Upper lobe of left lung (tissue), 6 donors: ENCODE data around the gene ZKSCAN2. TPM values are rescaled to one million over a fixed set of nuclear protein-coding genes. Genes with fewer than 3 reads are reported as not detected.

Experiments
- ATAC-seq, 2 donors: fragments of 200-7000 bp; cut with Tn5 transposase; one replicate each; pipeline ENCODE4 v1.9.1; 2022; ENCODE audit warnings: mild to moderate bottlenecking in 2 of 2, moderate library complexity in 2 of 2; ENCODE audit not compliant: low FRiP score in 2 of 2
- DNase-seq, 2 donors: peaks; one replicate each; pipeline ENCODE4 v3.0.0-alpha.2; 2019 to 2020
- H3K27ac ChIP-seq, 4 donors: fragments of 200-600 bp; sonication (generic); one replicate each; pipeline ENCODE4 v1.5.1; 2016 to 2019
- H3K27me3 ChIP-seq, 4 donors: fragments of 200-600 bp; sonication (generic); one replicate each; pipeline ENCODE4 v1.5.1; 2017 to 2019
- H3K36me3 ChIP-seq, 4 donors: fragments of 200-600 bp; sonication (generic); one replicate each; pipeline ENCODE4 v1.5.1; 2016 to 2019
- H3K4me1 ChIP-seq, 4 donors: fragments of 200-600 bp; sonication (generic); one replicate each; pipeline ENCODE4 v1.5.1; 2018 to 2019
- H3K4me3 ChIP-seq, 4 donors: fragments of 200-600 bp; sonication (generic); one replicate each; pipeline ENCODE4 v1.5.1; 2017 to 2019; ENCODE audit warnings: mild to moderate bottlenecking in 2 of 4, moderate library complexity in 1 of 4
- H3K9me3 ChIP-seq, 4 donors: fragments of 200-600 bp; sonication (generic); one replicate each; pipeline ENCODE4 v1.5.1; 2018 to 2019
- CTCF ChIP-seq, 6 experiments: fragments of 450-650 bp in 4 of 6; fragments of 200-600 bp in 2 of 6; sonication (generic) in 2 of 6; IDR thresholded peaks; one replicate each; pipeline ENCODE4 v1.5.1; 2016 to 2019; ENCODE audit warnings: antibody characterized with exemption in 6 of 6
- EP300 ChIP-seq, 4 donors: sonication (generic); formaldehyde crosslinking; IDR thresholded peaks; one replicate each; pipeline ENCODE4 v1.5.1; 2017; ENCODE audit warnings: antibody characterized with exemption in 4 of 4, control low read depth in 2 of 4
- POLR2A ChIP-seq, 4 donors: fragments of 450-650 bp; IDR thresholded peaks; one replicate each; pipeline ENCODE4 v1.5.1; 2016 to 2017; ENCODE audit warnings: antibody characterized with exemption in 4 of 4, mild to moderate bottlenecking in 2 of 4
- POLR2AphosphoS5 ChIP-seq, 2 donors: sonication (generic); formaldehyde crosslinking; IDR thresholded peaks; one replicate each; pipeline ENCODE4 v1.5.1; 2017; ENCODE audit warnings: antibody characterized with exemption in 2 of 2
- WGBS, 2 donors: methylation state at CpG; one replicate each; pipeline ENCODE4 v1.1.5; 2017 to 2018; 5-methylcytosine and 5-hydroxymethylcytosine counted together
- total RNA-seq, 6 donors: library from RNA; depleted of rRNA in 4 of 6; stranded (reverse); fragments of >200 nt in 4 of 6; gene quantifications; one replicate each; pipeline versions ENCODE4 v1.1.0 to v1.2.1, GENCODE V29; 2016 to 2021
- donor health status: DM: no; HTN: no; CAD: no; lungs with moderate emphysema.
- donor health status: DM: no; HTN: yes; CAD: no; lungs with severe emphysema.

The ZKSCAN2 gene
- total RNA-seq, 6 donors from 2014 or later: 0.67 to 6.8 (median 4.5) TPM

GRCh38 chr16:25235991-25236390 lies 21.7 kb downstream of the ZKSCAN2 start:
- H3K27me3 ChIP-seq: no peaks in the 10 kb centered on the region
- DNase-seq: no peak
- WGBS, 2 donors: 85% methylated on average over 3 of the region's 3 CpGs
- H3K27ac ChIP-seq: no peak overlapping the region
- no peak for ATAC-seq
- TF ChIP-seq CTCF (IDR thresholded peaks at IDR 0.05) (no peak), POLR2A (IDR thresholded peaks at IDR 0.05) (no peak), POLR2AphosphoS5 (IDR thresholded peaks at IDR 0.05) (no peak), EP300 (IDR thresholded peaks at IDR 0.05) (no peak)
- peaks cover 0 to 31% (median 13%) of the 10 kb centered on the region in 4 donors for H3K36me3 ChIP-seq
- peaks cover 0 to 6% (median 0%) of the 10 kb centered on the region in 4 donors for H3K4me1 ChIP-seq
- no peak overlapping the region for H3K4me3 ChIP-seq
- no peaks in the 10 kb centered on the region for H3K9me3 ChIP-seq

- WGBS, 2 donors: 78 to 82% methylated on average over 9 to 10 of the region's 10 CpGs
- TF ChIP-seq POLR2AphosphoS5 (IDR thresholded peaks at IDR 0.05) (no peak), POLR2A (IDR thresholded peaks at IDR 0.05) (no peak), EP300 (IDR thresholded peaks at IDR 0.05) (no peak)
- ATAC-seq: no peak
- Histone ChIP-seq H3K4me3 (no peak overlapping the region), H3K9me3 (no peaks in the 10 kb centered on the region), H3K27ac (no peak overlapping the region), H3K27me3 (no peaks in the 10 kb centered on the region), H3K4me1 (peaks cover 0 to 8% (median 2%) of the 10 kb centered on the region in 4 donors), H3K36me3 (no peaks in the 10 kb centered on the region)
- DNase-seq: no peak
Observed at GRCh38 chr16:25228372-25228771, 29.3 kb downstream of the ZKSCAN2 start.

- H3K4me1 ChIP-seq: peaks cover 0 to 7% (median 2%) of the 10 kb centered on the region in 4 donors
- 83 to 89% methylated on average over 7 of the region's 7 CpGs for WGBS, 2 donors
- no peaks in the 10 kb centered on the region for H3K36me3 ChIP-seq
- no peak overlapping the region for H3K27ac ChIP-seq
- no peaks in the 10 kb centered on the region for H3K27me3 ChIP-seq
- no peak for DNase-seq
- no peak for TF ChIP-seq EP300 (IDR thresholded peaks at IDR 0.05)
- TF ChIP-seq POLR2AphosphoS5 (IDR thresholded peaks at IDR 0.05): no peak
- no peak for TF ChIP-seq POLR2A (IDR thresholded peaks at IDR 0.05)
- TF ChIP-seq CTCF (IDR thresholded peaks at IDR 0.05): no peak
- ATAC-seq: no peak
- no peaks in the 10 kb centered on the region for H3K9me3 ChIP-seq
- no peak overlapping the region for H3K4me3 ChIP-seq
Observed at GRCh38 chr16:25224731-25225319, 32.8 kb downstream of the ZKSCAN2 start.

- ATAC-seq: no peak
- no peak overlapping the region for H3K4me3 ChIP-seq
- TF ChIP-seq CTCF (IDR thresholded peaks at IDR 0.05) (no peak), POLR2AphosphoS5 (IDR thresholded peaks at IDR 0.05) (no peak), POLR2A (IDR thresholded peaks at IDR 0.05) (no peak), EP300 (IDR thresholded peaks at IDR 0.05) (no peak)
- H3K36me3 ChIP-seq: no peaks in the 10 kb centered on the region
- H3K27me3 ChIP-seq: no peaks in the 10 kb centered on the region
- H3K9me3 ChIP-seq: no peaks in the 10 kb centered on the region
- no peak overlapping the region for H3K27ac ChIP-seq
- DNase-seq: no peak
- 87 to 98% methylated on average over 6 of the region's 6 CpGs for WGBS, 2 donors
- peaks cover 0 to 7% (median 2%) of the 10 kb centered on the region in 4 donors for H3K4me1 ChIP-seq
Observed at GRCh38 chr16:25223964-25224363, 33.7 kb downstream of the ZKSCAN2 start.

- TF ChIP-seq EP300 (IDR thresholded peaks at IDR 0.05): no peak
- no peak for TF ChIP-seq POLR2A (IDR thresholded peaks at IDR 0.05)
- no peak for TF ChIP-seq POLR2AphosphoS5 (IDR thresholded peaks at IDR 0.05)
- no peak for TF ChIP-seq CTCF (IDR thresholded peaks at IDR 0.05)
- H3K27me3 ChIP-seq: no peaks in the 10 kb centered on the region
- WGBS, 2 donors: 85% methylated on average over 7 to 8 of the region's 8 CpGs
- H3K36me3 ChIP-seq: no peaks in the 10 kb centered on the region
- ATAC-seq: no peak
- no peak overlapping the region for H3K4me3 ChIP-seq
- H3K9me3 ChIP-seq: no peaks in the 10 kb centered on the region
- H3K4me1 ChIP-seq: peaks cover 0 to 7% (median 2%) of the 10 kb centered on the region in 4 donors
- H3K27ac ChIP-seq: no peak overlapping the region
- DNase-seq: no peak
Observed at GRCh38 chr16:25222959-25223358, 34.7 kb downstream of the ZKSCAN2 start.
